Endothelial cell of umbilical vein (primary cell): Measurements from ENCODE around the gene FABP1. TPM values are rescaled to one million over a fixed set of nuclear protein-coding genes. Genes with fewer than 3 reads are reported as not detected.

Experiments
- BruUV-seq: library from RNA; stranded (reverse); fragments of 400-500 nt; replicated peaks from 2 replicates; lab custom pipeline; 2021; lab: Mats Ljungman, UMichigan
- CTCF ChIA-PET: fragments of 300-600, 350-600 bp; sonication (Branson Sonifier 250); formaldehyde crosslinking; loops from one replicate; lab custom pipeline; 2021; ENCODE audit warnings: antibody characterized with exemption, inconsistent platforms; lab: Charles Lee
- POLR2A ChIA-PET: fragments of 300-600, 350-600 bp; sonication (Branson Sonifier 250); formaldehyde crosslinking; loops from one replicate; lab custom pipeline; 2021; ENCODE audit warnings: antibody characterized with exemption, inconsistent platforms; lab: Charles Lee
- DNase-seq: peaks from one replicate; pipeline ENCODE4 v3.0.0-alpha.2; 2011; ENCODE audit warnings: low read depth, low spot score
- FAIRE-seq: peaks from 2 replicates; lab custom pipeline; 2011; peaks lifted over from hg19 to GRCh38; lab: Jason Lieb, UNC
- H2AFZ ChIP-seq: 2 replicates; pipeline ENCODE4 v1.6.0; 2012; ENCODE audit warnings: low read depth, low read length, control low read depth, inconsistent platforms
- H3K27ac ChIP-seq: 2 replicates; pipeline ENCODE4 v1.5.1; 2011; ENCODE audit warnings: low read depth, mild to moderate bottlenecking, control low read depth, low read length, moderate library complexity; ENCODE audit not compliant: insufficient read depth
- H3K27me3 ChIP-seq, 2 experiments: 2 replicates each; pipeline versions ENCODE4 v1.6.0 to v1.6.1; 2011; ENCODE audit warnings: low read length in 2 of 2, mixed read lengths in 1 of 2; ENCODE audit not compliant: control insufficient read depth in 2 of 2, insufficient read depth in 2 of 2
- H3K36me3 ChIP-seq, 2 experiments: 2 replicates in 1 of 2; 3 replicates in 1 of 2; pipeline ENCODE4 v1.5.1; 2011; ENCODE audit warnings: low read length in 2 of 2, mild to moderate bottlenecking in 1 of 2, moderate library complexity in 1 of 2; ENCODE audit not compliant: control insufficient read depth in 2 of 2, insufficient read depth in 2 of 2; ENCODE audit errors: extremely low read depth in 1 of 2
- H3K4me1 ChIP-seq: 3 replicates; pipeline ENCODE4 v1.5.1; 2011; ENCODE audit warnings: mild to moderate bottlenecking, low read length; ENCODE audit not compliant: control insufficient read depth, insufficient read depth; ENCODE audit errors: extremely low read depth
- H3K4me2 ChIP-seq: 2 replicates; pipeline ENCODE4 v1.6.1; 2011; ENCODE audit warnings: low read length, control low read depth, mixed read lengths; ENCODE audit not compliant: insufficient read depth
- H3K4me3 ChIP-seq, 3 experiments: fragments of 200-600 bp in 1 of 3; sonication (generic), shearing (Covaris generic) in 1 of 3; replicated peaks in 1 of 3; 2 replicates each; pipeline ENCODE4 v1.5.1; 2011 to 2016; ENCODE audit warnings: control low read depth in 3 of 3, low read length in 3 of 3, mild to moderate bottlenecking in 2 of 3, inconsistent platforms in 1 of 3, low read depth in 1 of 3, moderate library complexity in 1 of 3; ENCODE audit not compliant: insufficient read depth in 1 of 3
- H3K79me2 ChIP-seq: 2 replicates; pipeline ENCODE4 v1.6.0; 2012; ENCODE audit warnings: low read length, inconsistent platforms; ENCODE audit not compliant: control insufficient read depth, insufficient read depth
- H3K9ac ChIP-seq: replicated peaks from 2 replicates; pipeline ENCODE3; 2011; ENCODE audit warnings: low read length, control low read depth; ENCODE audit not compliant: insufficient read depth; ENCODE audit errors: extremely low read depth
- H3K9me1 ChIP-seq: replicated peaks from 3 replicates; pipeline ENCODE4 v1.6.0; 2011; ENCODE audit warnings: mild to moderate bottlenecking, low read length; ENCODE audit not compliant: control insufficient read depth, insufficient read depth; ENCODE audit errors: extremely low read depth
- H3K9me3 ChIP-seq: replicated peaks from 2 replicates; pipeline ENCODE4 v1.5.1; 2012; ENCODE audit warnings: low read length, inconsistent platforms; ENCODE audit not compliant: control insufficient read depth, insufficient read depth
- H4K20me1 ChIP-seq: replicated peaks from 2 replicates; pipeline ENCODE3; 2011; ENCODE audit warnings: mild to moderate bottlenecking, low read length; ENCODE audit not compliant: control insufficient read depth, insufficient read depth; ENCODE audit errors: extremely low read depth
- EZH2 ChIP-seq: IDR thresholded peaks from 2 replicates; pipeline ENCODE4 v1.6.1; 2012; ENCODE audit warnings: borderline replicate concordance, low read depth, mild to moderate bottlenecking, moderate library complexity, low read length, inconsistent platforms; ENCODE audit not compliant: severe bottlenecking
- FOS ChIP-seq: IDR thresholded peaks from 2 replicates; pipeline ENCODE4 v1.6.1; 2011; ENCODE audit warnings: mild to moderate bottlenecking, low read length, moderate library complexity, borderline replicate concordance; ENCODE audit not compliant: insufficient read depth
- JUN ChIP-seq: IDR thresholded peaks from 2 replicates; pipeline ENCODE4 v1.6.1; 2011; ENCODE audit warnings: borderline replicate concordance, low read depth; ENCODE audit not compliant: insufficient read length, insufficient read depth
- MAX ChIP-seq: IDR thresholded peaks from 2 replicates; pipeline ENCODE4 v1.6.1; 2011; ENCODE audit not compliant: insufficient read depth, insufficient read length
- POLR2A ChIP-seq: IDR thresholded peaks from 2 replicates; pipeline ENCODE4 v1.6.1; 2012; ENCODE audit warnings: low read depth, mild to moderate bottlenecking, control low read depth, low read length
- dilution Hi-C: fragments of 300-500 bp; cut with MboI; formaldehyde crosslinking; loops from one replicate; pipeline ENCODE4 v1.15.0; 2019; ENCODE audit warnings: low sequenced_read_pairs; ENCODE audit not compliant: extremely low pct_ligation_motif_present
- intact Hi-C: fragments of 100-400 bp; cut with micrococcal nuclease; formaldehyde crosslinking; loops from one replicate; pipeline ENCODE4 v1.10.0; 2022
- polyA plus RNA-seq, 4 experiments: library from polyadenylated mRNA; depleted of rRNA in 3 of 4; stranded (reverse) in 3 of 4; unstranded in 1 of 4; fragments of >200 nt; gene quantifications; 2 replicates each; pipeline versions ENCODE4 v1.2.1 to v1.2.3, GENCODE V29; 2011 to 2012; ENCODE audit warnings: missing spikeins in 1 of 4
- total RNA-seq: library from RNA; stranded (reverse); gene quantifications from 2 replicates; pipeline ENCODE4 v1.2.3, GENCODE V29; 2021

Gene FABP1
- total and polyA plus RNA-seq, 2 donors (not counting 3 experiments of a cell fraction or from before 2014, with no cell fraction given): not detected

GRCh38 chr2:88123975-88124917 lies 3.6 kb downstream of the FABP1 start:
- Histone ChIP-seq H3K9me1 (no peaks in the 10 kb centered on the region), H3K4me1 (no peaks in the 10 kb centered on the region), H3K4me3 (no peak overlapping the region), H3K4me2 (no peak overlapping the region), H3K9ac (no peak overlapping the region), H3K9me3 (no peaks in the 10 kb centered on the region), H3K27ac (no peak overlapping the region), H3K36me3 (no peaks in the 10 kb centered on the region), H2AFZ (no peak overlapping the region), H3K79me2 (no peaks in the 10 kb centered on the region), H3K27me3 (no peaks in the 10 kb centered on the region), H4K20me1 (no peaks in the 10 kb centered on the region)
- FAIRE-seq (no peak), DNase-seq (no peak)
- dilution Hi-C loops: no loop called here
- intact Hi-C loops: no loop called here
- ChIA-PET CTCF (no interaction called here), POLR2A (no interaction called here)
- TF ChIP-seq FOS: no peak
- TF ChIP-seq JUN: no peak
- BruUV-seq: no TSS peak

- DNase-seq (no peak), FAIRE-seq (no peak)
- POLR2A ChIA-PET: no interaction called here
- Histone ChIP-seq H3K27me3 (no peaks in the 10 kb centered on the region), H3K27ac (no peak overlapping the region), H3K9me3 (no peaks in the 10 kb centered on the region), H4K20me1 (no peaks in the 10 kb centered on the region), H3K36me3 (no peaks in the 10 kb centered on the region), H3K4me2 (no peak overlapping the region), H3K79me2 (no peaks in the 10 kb centered on the region), H3K4me3 (no peak overlapping the region), H2AFZ (no peak overlapping the region), H3K4me1 (no peaks in the 10 kb centered on the region), H3K9me1 (no peaks in the 10 kb centered on the region), H3K9ac (no peak overlapping the region)
- intact Hi-C loops (no loop called here), dilution Hi-C loops (no loop called here)
- no peak for TF ChIP-seq MAX
- no peak for TF ChIP-seq EZH2
- TF ChIP-seq POLR2A: no peak
- no TSS peak for BruUV-seq
- CTCF ChIA-PET: no interaction called here
These were observed 4.5 kb downstream of the FABP1 start for GRCh38 chr2:88123164-88123974.
